K562 (cell line): Measurements from ENCODE around the gene COL5A1. TPM values are rescaled to one million over a fixed set of nuclear protein-coding genes. Genes with fewer than 3 reads are reported as not detected.
A peak's percentile ranks its signal among the peaks of the same experiment; 100 is the strongest.

Experiments
- ATAC-seq: fragments of 200-7000 bp; cut with Tn5 transposase; 3 replicates; pipeline ENCODE4 v1.9.1; 2020; ENCODE audit warnings: moderate library complexity
- BruUV-seq: library from RNA; stranded (reverse); fragments of 400-500 nt; replicated peaks from 2 replicates; lab custom pipeline; 2021; lab: Mats Ljungman, UMichigan
- CTCF ChIA-PET: fragments of 300-600 bp; formaldehyde crosslinking; extraction: SDS; loops from one replicate; lab custom pipeline; 2021; ENCODE audit warnings: low intra/inter-chr PET ratio; lab: Yijun Ruan, JAX
- POLR2A ChIA-PET: fragments of 300-600, 350-650 bp; sonication (Branson Sonifier 250); formaldehyde crosslinking; extraction: SDS; loops from one replicate; lab custom pipeline; 2021; ENCODE audit warnings: antibody characterized with exemption, inconsistent platforms; lab: Yijun Ruan, JAX
- DNase-seq, 4 experiments: peaks; one replicate each; pipeline versions ENCODE4 v3.0.0 to v3.0.0-alpha.2; 2011 to 2018; ENCODE audit warnings: low spot score in 3 of 4, mixed read lengths in 3 of 4; ENCODE audit errors: extremely low read depth in 1 of 4
- FAIRE-seq: peaks from 2 replicates; lab custom pipeline; 2011; peaks lifted over from hg19 to GRCh38; lab: Jason Lieb, UNC
- H2AFZ ChIP-seq: 2 replicates; pipeline ENCODE4 v1.6.0; 2011; ENCODE audit warnings: low read depth, low read length, control low read depth, inconsistent platforms
- H3K27ac ChIP-seq: fragments of 200-600 bp; 3 replicates; pipeline ENCODE4 v1.8.0; 2011; ENCODE audit warnings: low read depth, mild to moderate bottlenecking, control low read depth, inconsistent platforms, low read length, moderate library complexity, mixed read lengths; ENCODE audit errors: extremely low read depth
- H3K27me3 ChIP-seq, 2 experiments: fragments of 300-600 bp in 1 of 2; 2 replicates in 1 of 2; 3 replicates in 1 of 2; pipeline versions ENCODE4 v1.6.0 to v1.8.0; 2011; ENCODE audit warnings: inconsistent platforms in 2 of 2, low read length in 2 of 2, mild to moderate bottlenecking in 1 of 2, mixed read lengths in 1 of 2, moderate library complexity in 1 of 2; ENCODE audit not compliant: control insufficient read depth in 2 of 2, insufficient read depth in 2 of 2
- H3K36me3 ChIP-seq: fragments of 300-600 bp; 3 replicates; pipeline ENCODE4 v1.8.0; 2011; ENCODE audit warnings: mild to moderate bottlenecking, low read length, inconsistent platforms; ENCODE audit not compliant: control insufficient read depth, insufficient read depth
- H3K4me1 ChIP-seq, 2 experiments: fragments of 200-600 bp in 1 of 2; replicated peaks in 1 of 2; 2 replicates in 1 of 2; 3 replicates in 1 of 2; pipeline versions ENCODE4 v1.5.1 to v1.8.0; 2011; ENCODE audit warnings: inconsistent platforms in 2 of 2, low read length in 2 of 2, mild to moderate bottlenecking in 1 of 2, mixed read lengths in 1 of 2, moderate library complexity in 1 of 2; ENCODE audit not compliant: control insufficient read depth in 2 of 2, insufficient read depth in 2 of 2
- H3K4me2 ChIP-seq: 2 replicates; pipeline ENCODE4 v1.6.1; 2011; ENCODE audit warnings: low read length, control low read depth, inconsistent platforms, mixed read lengths; ENCODE audit not compliant: insufficient read depth
- H3K4me3 ChIP-seq: fragments of 200-600 bp; sonication (generic), shearing (Covaris generic); 2 replicates; pipeline ENCODE4 v1.5.1; 2016; ENCODE audit warnings: control low read depth, inconsistent platforms
- H3K79me2 ChIP-seq: fragments of 200-600 bp; 3 replicates; pipeline ENCODE4 v1.8.0; 2011; ENCODE audit warnings: low read length, inconsistent platforms; ENCODE audit not compliant: control insufficient read depth, insufficient read depth
- H3K9ac ChIP-seq, 2 experiments: 2 replicates each; pipeline versions ENCODE4 v1.6.0 to v1.6.1; 2011; ENCODE audit warnings: low read depth in 2 of 2, low read length in 2 of 2, control low read depth in 1 of 2, inconsistent platforms in 1 of 2, mild to moderate bottlenecking in 1 of 2, mixed read lengths in 1 of 2; ENCODE audit not compliant: insufficient read depth in 1 of 2
- H3K9me1 ChIP-seq: one replicate; pipeline ENCODE4 v1.6.0; 2011; ENCODE audit warnings: inconsistent platforms, mild to moderate bottlenecking, low read length, moderate library complexity; ENCODE audit not compliant: control insufficient read depth, insufficient read depth
- H3K9me3 ChIP-seq: replicated peaks from 2 replicates; pipeline ENCODE4 v1.5.1; 2011; ENCODE audit warnings: low read depth, low read length, inconsistent platforms; ENCODE audit not compliant: control insufficient read depth, insufficient read depth
- H4K20me1 ChIP-seq: replicated peaks from 2 replicates; pipeline ENCODE4 v1.6.1; 2011; ENCODE audit warnings: low read length, inconsistent platforms, mixed read lengths; ENCODE audit not compliant: control insufficient read depth, insufficient read depth
- GABPA ChIP-seq: fragments of 200-800 bp; sonication (Bioruptor generic); conservative IDR thresholded peaks from 2 replicates; pipeline ENCODE4 v1.6.1; 2016; ENCODE audit warnings: low read depth, missing genetic modification characterization, missing compliant biosample characterization
- HDGF ChIP-seq: fragments of 450-650 bp; IDR thresholded peaks from 2 replicates; pipeline ENCODE4 v1.6.1; 2016
- TCF15 ChIP-seq: fragments of 250-450 bp; sonication (Bioruptor Pico); IDR thresholded peaks from 2 replicates; pipeline ENCODE4 v1.8.0; 2022; ENCODE audit warnings: moderate library complexity, mild to moderate bottlenecking, inconsistent platforms
- TCFL5 ChIP-seq: fragments of 250-450 bp; sonication (Bioruptor Pico); conservative IDR thresholded peaks from 2 replicates; pipeline ENCODE4 v1.6.1; 2021; ENCODE audit warnings: mild to moderate bottlenecking, moderate library complexity, matching md5 sums
- U2AF2 ChIP-seq: fragments of 200-400 bp; formaldehyde crosslinking; optimal IDR thresholded peaks from 2 replicates; pipeline ENCODE3; 2017; ENCODE audit warnings: low read depth, mild to moderate bottlenecking, low read length
- WGBS: fragments of 100-300 bp; shearing (Covaris generic); methylation state at CpG from one replicate; pipeline ENCODE4 v1.1.6; 2016; ENCODE audit warnings: low coverage, mixed read lengths; ENCODE audit not compliant: insufficient coverage; ENCODE audit errors: missing lambda C conversion rate; 5-methylcytosine and 5-hydroxymethylcytosine counted together
- in situ Hi-C: fragments of 300-500 bp; cut with MboI; formaldehyde crosslinking; loops from 4 replicates; pipeline ENCODE4 v1.15.0; 2018; ENCODE audit warnings: inconsistent platforms, mixed read lengths
- intact Hi-C: fragments of 100-400 bp; cut with micrococcal nuclease; formaldehyde crosslinking; loops from 2 replicates; pipeline ENCODE4 v1.14.2; 2022
- polyA plus RNA-seq, 8 experiments: library from polyadenylated mRNA; depleted of rRNA in 4 of 8; stranded (reverse) in 5 of 8; unstranded in 3 of 8; fragments of >200 nt; fragmentation: Nextera tagmentation in 2 of 8; fragmentation: Illumina TruSeq in 1 of 8; extraction: Ambion mirVana in 2 of 8; extraction: Trizol in 1 of 8; gene quantifications; 2 replicates each; pipeline versions ENCODE4 v1.2.1 to v1.2.3, GENCODE V29; 2011 to 2014; ENCODE audit warnings: inconsistent platforms in 1 of 8, missing spikeins in 1 of 8
- total RNA-seq, 7 experiments: library from RNA; depleted of rRNA in 6 of 7; stranded (reverse); fragments of >200 nt in 6 of 7; fragmentation: Illumina TruSeq in 2 of 7; extraction: Trizol in 2 of 7; gene quantifications; 2 replicates each; pipeline versions ENCODE4 v1.2.1 to v1.2.3, GENCODE V29; 2011 to 2021; ENCODE audit warnings: low replicate concordance in 1 of 7

COL5A1 gene
- total and polyA plus RNA-seq, 9 of the 15 experiments (the other 6 are each of a cell fraction or from before 2014, with no cell fraction given): under 0.01 to 0.13 (median 0.04) TPM; not detected in 6

DNA sequence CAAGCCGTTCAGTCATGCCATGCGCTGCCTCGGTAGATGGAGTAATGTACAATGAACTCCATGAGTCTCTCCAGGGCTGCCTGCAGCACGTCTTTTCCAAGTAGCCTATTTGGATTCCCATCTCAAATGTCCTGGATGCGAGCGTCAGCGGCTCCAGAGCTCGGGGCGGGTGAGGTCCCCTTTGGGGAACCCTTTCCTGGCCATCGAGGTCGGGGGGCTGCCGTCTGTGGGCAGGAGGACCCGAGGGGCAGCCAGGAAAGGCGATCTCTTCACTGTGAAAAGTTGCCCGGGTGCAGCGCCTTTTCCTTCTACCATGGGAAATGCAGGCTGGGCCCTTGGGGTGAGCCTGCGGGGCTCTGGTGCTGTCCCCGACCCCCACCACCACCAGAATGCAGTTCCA lies 202.1 kb downstream of the COL5A1 start (continued):
- TF ChIP-seq TCFL5 (CRISPR knock-in tag) (no peak), TCF15 (CRISPR knock-in tag) (no peak)

- no peak for FAIRE-seq
- TF ChIP-seq HDGF: no peak
- TF ChIP-seq GABPA (tag): no peak
- no peak for TF ChIP-seq U2AF2
- H3K9ac ChIP-seq: 0 out of 4 replicates have a peak overlapping the region, but pooled peaks of 1 of the 2 experiments have one; percentile 17
Observed at GRCh38 chr9:134844821-134845220, 203.2 kb downstream of the COL5A1 start.

More at GRCh38 chr9:134844821-134845220, 203.2 kb downstream of the COL5A1 start:
- intact Hi-C loops: no loop called here
- Histone ChIP-seq H3K36me3 (no peaks in the 10 kb centered on the region), H3K79me2 (no peaks in the 10 kb centered on the region), H3K9me3 (no peaks in the 10 kb centered on the region), H3K27me3 (peaks cover 0 to 38% of the 10 kb centered on the region in 2 experiments; a peak in 4 of 5 replicates), H3K9me1 (no peaks in the 10 kb centered on the region), H3K4me2 (no peak overlapping the region), H3K4me1 (peaks cover 0 to 4% of the 10 kb centered on the region in 2 experiments; a peak in 1 of 5 replicates), H3K27ac (no peak overlapping the region), H4K20me1 (peaks cover 2% of the 10 kb centered on the region), H3K4me3 (no peak overlapping the region), H2AFZ (no peak overlapping the region)
- in situ Hi-C loops: no loop called here
- ChIA-PET CTCF (no interaction called here), POLR2A (interaction anchor here (0.6 to 0.7 kb wide), 2 partner anchors 72 to 623 kb away, joined by 3 to 4 read pairs; no protein-coding TSS in a partner anchor)
- DNase-seq (no peak), ATAC-seq (no peak)
- under 1% methylated on average over 8 of the region's 8 CpGs for WGBS
- no TSS peak for BruUV-seq
